ENCODE measurements around the gene FZR1. TPM values are rescaled to one million over a fixed set of nuclear protein-coding genes. Genes with fewer than 3 reads are reported as not detected.

Gene FZR1
- total RNA-seq, 1 experiment from 2014 or later = 59.1 TPM

Other genes with a start within 250 kb of the FZR1 start
- gene NFIC, start 139.7 kb upstream of the FZR1 start, total RNA-seq (2022) = 5.1 and 5.5 TPM in 2 replicates
- gene SMIM24, start 25.8 kb upstream of the FZR1 start, total RNA-seq (2022) = 1.2 and 1.7 TPM in 2 replicates
- not detected in 2 replicates for gene SMIM44, start 22.9 kb upstream of the FZR1 start, total RNA-seq (2022)
- 17.4 and 18.3 TPM in 2 replicates for gene DOHH, start 5.6 kb upstream of the FZR1 start, total RNA-seq (2022)
- gene TEKTIP1, start 32.9 kb downstream of the FZR1 start, total RNA-seq (2022) = 1.5 and 1.9 TPM in 2 replicates
- 60.6 and 61.7 TPM in 2 replicates for gene MFSD12, start 51.3 kb downstream of the FZR1 start, total RNA-seq (2022)
- 33.9 and 34.5 TPM in 2 replicates for gene HMG20B, start 66.6 kb downstream of the FZR1 start, total RNA-seq (2022)
- not detected in 2 replicates for gene GIPC3, start 79.2 kb downstream of the FZR1 start, total RNA-seq (2022)
- 0.11 TPM in 1 of 2 replicates, not detected in the other for gene TBXA2R, start 100.6 kb downstream of the FZR1 start, total RNA-seq (2022)
- gene CACTIN, start 120.5 kb downstream of the FZR1 start, total RNA-seq (2022) = 32.2 and 33.9 TPM in 2 replicates
- gene PIP5K1C, start 194.2 kb downstream of the FZR1 start, total RNA-seq (2022) = 24.5 and 27.0 TPM in 2 replicates
- gene TJP3, start 202.1 kb downstream of the FZR1 start, total RNA-seq (2022) = 79.3 and 83.6 TPM in 2 replicates

Data from Caco-2 (cell line).